Measurements from ENCODE around the gene LRRC8C. TPM values are rescaled to one million over a fixed set of nuclear protein-coding genes. Genes with fewer than 3 reads are reported as not detected.

Gene LRRC8C
- total and polyA plus RNA-seq, 7 donors: 0.69 to 7.8 (median 3.8) TPM

DNA sequence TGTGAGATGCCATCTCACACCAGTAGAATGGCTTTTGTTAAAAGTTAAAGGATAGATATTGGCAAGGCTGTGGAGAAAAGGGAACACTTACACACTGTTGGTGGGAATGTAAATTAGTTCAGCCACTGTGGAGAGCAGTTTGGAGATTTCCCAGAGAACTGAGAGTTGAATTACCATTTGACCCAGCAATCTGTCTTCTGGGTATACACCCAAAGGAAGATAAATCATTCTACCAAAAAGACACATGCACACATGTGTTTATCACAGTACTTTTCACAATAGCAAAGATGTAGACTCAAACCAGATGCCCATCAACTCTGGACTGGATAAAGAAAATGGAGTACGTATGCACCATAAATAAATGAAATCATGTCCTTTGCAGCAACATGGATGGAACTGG is 99.3 kb downstream of the LRRC8C start:
- WGBS, 2 donors: 87 to 96% methylated on average over 1 of the region's 1 CpG
- peaks cover 0 to 3% (median 0%) of the 10 kb centered on the region in 4 donors for H3K4me1 ChIP-seq
- no peak overlapping the region for H3K27ac ChIP-seq
- intact Hi-C loops (cut with DNase I): no loop called here
- no peaks in the 10 kb centered on the region for H3K27me3 ChIP-seq
- no peak for TF ChIP-seq POLR2AphosphoS5 (IDR thresholded peaks at IDR 0.05)
- no peak for TF ChIP-seq POLR2A (IDR thresholded peaks at IDR 0.05)
- TF ChIP-seq, protein P1, sequence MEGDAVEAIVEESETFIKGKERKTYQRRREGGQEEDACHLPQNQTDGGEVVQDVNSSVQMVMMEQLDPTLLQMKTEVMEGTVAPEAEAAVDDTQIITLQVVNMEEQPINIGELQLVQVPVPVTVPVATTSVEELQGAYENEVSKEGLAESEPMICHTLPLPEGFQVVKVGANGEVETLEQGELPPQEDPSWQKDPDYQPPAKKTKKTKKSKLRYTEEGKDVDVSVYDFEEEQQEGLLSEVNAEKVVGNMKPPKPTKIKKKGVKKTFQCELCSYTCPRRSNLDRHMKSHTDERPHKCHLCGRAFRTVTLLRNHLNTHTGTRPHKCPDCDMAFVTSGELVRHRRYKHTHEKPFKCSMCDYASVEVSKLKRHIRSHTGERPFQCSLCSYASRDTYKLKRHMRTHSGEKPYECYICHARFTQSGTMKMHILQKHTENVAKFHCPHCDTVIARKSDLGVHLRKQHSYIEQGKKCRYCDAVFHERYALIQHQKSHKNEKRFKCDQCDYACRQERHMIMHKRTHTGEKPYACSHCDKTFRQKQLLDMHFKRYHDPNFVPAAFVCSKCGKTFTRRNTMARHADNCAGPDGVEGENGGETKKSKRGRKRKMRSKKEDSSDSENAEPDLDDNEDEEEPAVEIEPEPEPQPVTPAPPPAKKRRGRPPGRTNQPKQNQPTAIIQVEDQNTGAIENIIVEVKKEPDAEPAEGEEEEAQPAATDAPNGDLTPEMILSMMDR (IDR thresholded peaks at IDR 0.05): no peak
- TF ChIP-seq EP300 (IDR thresholded peaks at IDR 0.05): no peak
- no peak overlapping the region for H3K4me3 ChIP-seq
- no peaks in the 10 kb centered on the region for H3K36me3 ChIP-seq
- H3K9me3 ChIP-seq: no peaks in the 10 kb centered on the region
- DNase-seq: no peak

DNA sequence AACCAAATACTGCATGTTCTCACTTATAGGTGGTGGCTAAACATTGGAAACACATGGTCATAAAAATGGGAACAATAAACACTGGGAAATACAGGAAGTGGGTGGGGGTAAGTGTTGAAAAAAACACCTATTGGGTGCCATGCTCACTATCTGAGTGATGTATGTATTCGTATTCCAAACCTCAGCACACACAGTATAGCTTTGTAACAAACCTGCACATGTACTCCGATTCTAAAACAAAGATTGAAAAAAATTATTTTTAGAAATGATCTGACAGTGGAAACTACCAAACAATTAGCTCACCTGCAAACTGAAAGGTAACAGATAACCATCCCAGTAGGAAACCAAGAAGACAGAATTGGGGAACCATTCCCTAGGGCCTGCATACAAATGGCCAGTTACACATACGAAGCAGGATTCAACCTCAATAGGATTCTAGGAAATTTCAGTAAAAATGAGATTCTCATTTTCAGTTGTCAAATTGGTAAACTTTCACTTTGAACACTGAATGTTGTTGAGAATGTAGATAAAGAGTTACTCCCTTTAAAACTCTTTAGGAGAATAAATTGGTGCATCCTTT is 99.8 kb downstream of the LRRC8C start:
- no peaks in the 10 kb centered on the region for H3K27me3 ChIP-seq
- WGBS, 2 donors: 68 to 70% methylated on average over 3 of the region's 3 CpGs
- no peak for TF ChIP-seq POLR2AphosphoS5 (IDR thresholded peaks at IDR 0.05)
- TF ChIP-seq, protein P1 (IDR thresholded peaks at IDR 0.05): no peak
- TF ChIP-seq POLR2A (IDR thresholded peaks at IDR 0.05): no peak
- TF ChIP-seq EP300 (IDR thresholded peaks at IDR 0.05): no peak
- DNase-seq: no peak
- intact Hi-C loops (cut with DNase I): no loop called here
- no peaks in the 10 kb centered on the region for H3K36me3 ChIP-seq
- H3K9me3 ChIP-seq: no peaks in the 10 kb centered on the region
- no peak overlapping the region for H3K27ac ChIP-seq
- H3K4me3 ChIP-seq: no peak overlapping the region
- peaks cover 0 to 3% (median 0%) of the 10 kb centered on the region in 4 donors for H3K4me1 ChIP-seq

DNA sequence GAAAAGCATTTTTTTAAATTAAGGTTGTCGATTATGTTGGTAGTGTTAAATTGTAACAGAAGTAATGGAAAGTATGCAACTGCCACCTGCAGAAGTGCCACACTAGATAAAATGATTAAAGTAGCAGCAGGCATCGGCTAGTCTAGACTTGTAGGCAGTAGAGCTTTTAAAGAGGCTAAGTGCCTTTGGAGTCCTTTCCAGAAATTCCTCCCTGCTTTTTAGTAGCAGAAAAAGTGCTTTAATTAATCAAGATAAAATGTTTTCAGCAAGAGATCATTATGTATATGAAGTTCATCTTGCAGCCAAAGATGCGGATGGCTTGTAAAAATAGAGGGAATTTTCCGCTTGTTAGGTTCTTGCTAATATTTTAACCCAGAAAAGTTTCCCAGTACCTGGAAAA is 100.8 kb downstream of the LRRC8C start:
- Histone ChIP-seq H3K36me3 (no peaks in the 10 kb centered on the region), H3K27me3 (no peaks in the 10 kb centered on the region), H3K4me3 (no peak overlapping the region), H3K4me1 (peaks cover 0 to 6% (median 0%) of the 10 kb centered on the region in 4 donors), H3K27ac (no peak overlapping the region), H3K9me3 (no peaks in the 10 kb centered on the region)
- 90 to 91% methylated on average over 4 of the region's 4 CpGs for WGBS, 2 donors
- intact Hi-C loops (cut with DNase I): no loop called here
- TF ChIP-seq POLR2AphosphoS5 (IDR thresholded peaks at IDR 0.05): no peak
- DNase-seq: no peak

DNA sequence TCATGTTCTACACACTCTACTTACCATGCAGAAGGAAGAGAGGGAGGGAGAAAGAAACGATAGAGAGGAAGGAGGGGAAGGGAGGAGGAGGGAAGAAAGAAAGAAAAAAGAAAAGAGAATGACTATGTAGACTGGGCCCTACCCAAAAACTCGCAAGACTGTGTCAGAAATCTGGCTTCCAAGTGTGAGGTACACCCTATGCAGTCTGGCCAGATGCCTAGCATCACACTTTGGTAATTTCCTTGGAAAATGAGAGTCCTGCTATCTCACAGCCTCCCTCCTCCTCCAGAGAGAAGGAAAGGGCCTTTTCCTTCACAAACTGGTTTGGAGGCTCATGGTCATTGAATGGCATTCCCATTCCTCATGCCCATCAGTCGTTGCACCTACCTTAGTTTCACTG is 101.5 kb downstream of the LRRC8C start:
- intact Hi-C loops (cut with DNase I): no loop called here
- Histone ChIP-seq H3K9me3 (no peaks in the 10 kb centered on the region), H3K27ac (no peak overlapping the region), H3K4me3 (no peak overlapping the region), H3K27me3 (no peaks in the 10 kb centered on the region), H3K4me1 (peaks cover 0 to 13% (median 0%) of the 10 kb centered on the region in 4 donors), H3K36me3 (no peaks in the 10 kb centered on the region)
- 71 to 82% methylated on average over 3 of the region's 3 CpGs for WGBS, 2 donors
- TF ChIP-seq POLR2AphosphoS5 (IDR thresholded peaks at IDR 0.05): no peak
- TF ChIP-seq, protein P1 (IDR thresholded peaks at IDR 0.05): no peak
- no peak for TF ChIP-seq POLR2A (IDR thresholded peaks at IDR 0.05)
- no peak for TF ChIP-seq EP300 (IDR thresholded peaks at IDR 0.05)
- no peak for DNase-seq

DNA sequence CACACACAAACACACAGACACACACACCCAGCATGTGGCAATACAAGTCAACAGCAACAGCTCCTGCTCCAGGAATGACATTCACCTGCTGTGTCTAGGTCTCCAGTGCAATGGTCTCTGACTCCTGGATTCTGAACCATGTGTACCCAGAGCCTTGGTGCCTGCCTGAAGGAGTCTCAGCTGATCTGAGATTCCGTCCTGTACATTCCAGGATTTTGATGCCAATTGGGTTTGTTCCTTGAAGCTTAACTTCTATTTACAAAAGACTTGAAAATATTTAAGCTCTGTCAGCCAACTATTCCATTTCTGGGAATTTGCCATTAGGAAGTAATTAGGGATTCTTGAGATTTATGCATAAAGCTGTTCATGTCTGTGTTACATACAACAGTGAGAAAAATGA is 102.6 kb downstream of the LRRC8C start:
- TF ChIP-seq EP300 (IDR thresholded peaks at IDR 0.05): no peak
- TF ChIP-seq POLR2A (IDR thresholded peaks at IDR 0.05): no peak
- TF ChIP-seq POLR2AphosphoS5 (IDR thresholded peaks at IDR 0.05): no peak
- TF ChIP-seq, protein P1 (IDR thresholded peaks at IDR 0.05): no peak
- intact Hi-C loops (cut with DNase I): no loop called here
- Histone ChIP-seq H3K27me3 (no peaks in the 10 kb centered on the region), H3K27ac (no peak overlapping the region), H3K4me1 (peaks cover 0 to 15% (median 0%) of the 10 kb centered on the region in 4 donors), H3K36me3 (no peaks in the 10 kb centered on the region), H3K4me3 (no peak overlapping the region), H3K9me3 (no peaks in the 10 kb centered on the region)
- WGBS, 2 donors: 61 to 69% methylated on average over 1 of the region's 1 CpG
- DNase-seq: no peak

Measured in sigmoid colon (tissue), 7 donors.